ENCODE data around the gene VPS13A. TPM values are rescaled to one million over a fixed set of nuclear protein-coding genes. Genes with fewer than 3 reads are reported as not detected.

Gene VPS13A
- total and polyA plus RNA-seq, 9 of the 15 experiments (the other 6 are each of a cell fraction or from before 2014, with no cell fraction given): 5.6 to 29.9 (median 14.7) TPM

GRCh38 chr9:77149879-77150278 lies 27.5 kb upstream of the VPS13A start:
- no peak for FAIRE-seq
- Histone ChIP-seq H3K4me2 (ENCODE audit: insufficient read depth, low read length) (no peak overlapping the region), H3K27me3 (ENCODE audit: control insufficient read depth in 2 of 2, insufficient read depth in 2 of 2, low read length in 2 of 2) (no peaks in the 10 kb centered on the region; a peak in 1 of 5 replicates), H2AFZ (ENCODE audit: low read depth, low read length) (no peak overlapping the region), H4K20me1 (replicated peaks; ENCODE audit: control insufficient read depth, insufficient read depth, low read length) (no peaks in the 10 kb centered on the region), H3K4me1 (replicated peaks in 1 of 2; ENCODE audit: control insufficient read depth in 2 of 2, insufficient read depth in 2 of 2, low read length in 2 of 2) (no peaks in the 10 kb centered on the region), H3K9me1 (ENCODE audit: control insufficient read depth, insufficient read depth, low read length) (no peaks in the 10 kb centered on the region), H3K27ac (ENCODE audit: extremely low read depth, low read depth, low read length) (no peak overlapping the region), H3K9me3 (replicated peaks; ENCODE audit: control insufficient read depth, insufficient read depth, low read depth, low read length) (no peaks in the 10 kb centered on the region), H3K79me2 (ENCODE audit: control insufficient read depth, insufficient read depth, low read length) (no peaks in the 10 kb centered on the region), H3K4me3 (no peak overlapping the region), H3K36me3 (ENCODE audit: control insufficient read depth, insufficient read depth, low read length) (no peaks in the 10 kb centered on the region), H3K9ac (ENCODE audit: insufficient read depth in 1 of 2, low read depth in 2 of 2, low read length in 2 of 2) (no peak overlapping the region)
- WGBS (ENCODE audit: insufficient coverage, low coverage, missing lambda C conversion rate): 0% methylated on average over 1 of the region's 2 CpGs
- TF ChIP-seq ZFX (CRISPR knock-in tag; IDR thresholded peaks at IDR 0.05) (no peak), ZFP36 (IDR thresholded peaks at IDR 0.05; ENCODE audit: low read depth, low read length, partially characterized antibody) (no peak), TCF15 (CRISPR knock-in tag; IDR thresholded peaks at IDR 0.05) (no peak), ZNF696 (CRISPR knock-in tag; conservative IDR thresholded peaks at IDR 0.05) (no peak), MYNN (IDR thresholded peaks at IDR 0.05) (no peak), MYNN (CRISPR knock-in tag; IDR thresholded peaks at IDR 0.05) (no peak), MAZ (CRISPR knock-in tag; conservative IDR thresholded peaks at IDR 0.05 in 1 of 2, IDR thresholded peaks at IDR 0.05 in 1 of 2) (no peak)
- intact Hi-C loops (cut with micrococcal nuclease): loop anchor here (1.0 kb wide), 1 partner anchor 340 kb away; no protein-coding TSS in a partner anchor
- BruUV-seq (replicated peaks): no TSS peak
- no peak for DNase-seq (ENCODE audit: extremely low read depth in 1 of 4, low spot score in 3 of 4)
- in situ Hi-C loops (cut with MboI): no loop called here
- no peak for ATAC-seq
- ChIA-PET CTCF (ENCODE audit: low intra/inter-chr PET ratio) (interaction anchor here (0.8 kb wide), 1 partner anchor 388 kb away, joined by 3 read pairs; no protein-coding TSS in a partner anchor), POLR2A (interaction anchor here (0.6 kb wide), 1 partner anchor 22 kb away, joined by 3 read pairs; no protein-coding TSS in a partner anchor)

Measured in K562 (cell line).